Measurements from ENCODE around the gene SLC48A1.

The SLC48A1 gene

DNA sequence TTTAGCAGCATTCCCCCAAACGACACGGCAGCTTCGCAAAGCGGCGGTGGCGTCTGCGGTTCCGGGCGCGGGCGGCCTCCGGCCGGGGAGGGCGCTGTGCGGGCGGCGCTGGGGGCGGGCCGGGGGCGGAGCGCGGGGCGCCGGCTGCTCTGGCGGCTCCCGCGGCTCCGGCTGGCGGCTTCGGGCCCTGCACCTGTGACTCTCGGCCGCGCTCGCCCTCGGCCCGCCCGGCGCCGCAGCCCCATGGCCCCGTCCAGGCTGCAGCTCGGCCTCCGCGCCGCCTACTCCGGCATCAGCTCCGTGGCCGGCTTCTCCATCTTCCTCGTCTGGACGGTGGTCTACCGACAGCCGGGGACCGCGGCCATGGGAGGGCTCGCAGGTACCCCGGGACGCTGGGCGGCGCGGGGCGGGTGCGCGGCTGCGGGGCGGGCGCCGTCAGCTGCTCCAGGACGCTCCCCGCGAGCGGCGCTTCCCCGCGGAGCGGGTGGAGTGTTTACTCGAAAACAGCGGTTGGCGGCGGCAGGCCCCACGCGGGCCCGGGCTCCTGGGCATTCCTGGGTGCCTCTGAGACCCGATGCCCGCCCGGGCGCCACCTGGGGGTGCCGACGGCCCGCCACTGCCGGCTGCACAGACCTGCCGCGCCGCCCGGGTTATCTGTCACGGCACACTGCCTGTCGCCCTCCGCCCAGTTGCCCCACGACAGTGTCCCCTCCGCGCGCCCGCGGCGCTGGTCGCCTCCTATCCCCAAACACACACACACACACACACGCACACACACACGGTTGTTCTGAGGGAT lies at the start of gene SLC48A1:
Gene SLC48A1 (plus strand): TSS at position 177 of the 796 bp plus-strand sequence. CDS start 67 bp downstream, at position 244.
- peak; percentile 68 for DNase-seq

- DNase-seq: no peak
These were observed 47.8 kb upstream of the SLC48A1 start, which contains the start of gene ENDOU for GRCh38 chr12:47725091-47725772. Gene ENDOU, minus strand, starts transcription at chr12:47725490. Its CDS starts 77 bp downstream, at chr12:47725413.

DNA sequence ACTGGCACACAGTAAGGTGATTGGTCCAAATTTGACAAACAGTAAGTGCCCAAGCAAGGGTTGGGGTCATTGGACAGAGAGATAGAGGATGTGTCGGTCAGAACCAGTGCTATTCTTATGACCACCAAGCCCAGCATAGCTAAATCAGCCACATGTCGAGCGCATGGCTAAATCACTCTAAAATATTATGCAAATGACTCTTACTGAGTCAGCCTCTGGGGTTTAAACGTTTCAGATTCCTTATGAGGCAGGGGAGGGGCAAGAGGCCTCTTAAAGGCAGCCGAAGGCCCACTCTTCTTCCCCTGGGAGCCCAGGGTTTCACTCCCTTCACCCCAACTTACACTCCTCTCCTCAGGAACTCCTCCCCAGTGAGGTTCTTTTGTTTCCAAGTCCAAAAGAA lies 47.1 kb upstream of the SLC48A1 start:
- no peak for DNase-seq

DNA sequence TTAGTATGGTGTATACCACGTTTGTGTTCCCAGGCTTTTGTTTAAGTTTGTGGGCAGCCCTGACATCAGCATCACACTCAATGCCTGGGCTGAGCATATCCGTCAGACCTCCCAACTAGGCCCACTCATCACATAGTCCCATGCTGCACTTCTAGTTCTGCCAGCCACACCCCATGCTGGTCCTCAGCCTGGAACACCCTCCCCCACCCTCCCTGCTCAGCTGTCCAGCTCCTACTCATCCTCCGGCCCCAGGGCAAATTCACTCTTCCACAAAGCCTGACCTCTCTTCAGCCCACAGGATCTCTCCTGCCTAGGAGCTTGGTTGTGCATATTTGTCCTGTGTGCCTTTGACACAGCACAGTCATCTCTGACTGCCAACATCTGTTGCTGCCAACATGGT lies 43.8 kb upstream of the SLC48A1 start:
- DNase-seq: no peak

DNA sequence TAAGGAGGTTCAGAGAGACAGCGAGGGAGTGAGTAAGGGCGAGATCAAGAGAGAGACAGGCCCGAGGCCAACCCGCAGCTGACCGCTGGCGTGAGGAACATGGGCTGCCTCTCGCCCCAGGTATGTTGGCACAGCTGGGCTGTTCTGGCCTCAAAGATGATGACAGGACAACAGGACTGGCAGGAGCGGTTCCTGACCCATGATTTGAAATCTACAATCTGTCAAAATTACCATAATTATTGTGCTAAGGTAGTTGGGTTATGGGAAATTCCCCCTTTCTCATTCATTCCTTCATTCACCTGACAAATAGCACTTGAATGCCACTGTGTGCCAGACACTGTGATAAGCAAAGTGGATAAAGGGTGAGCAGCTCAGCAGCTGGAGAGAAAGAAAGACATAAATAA lies 42.7 kb upstream of the SLC48A1 start:
- no peak for DNase-seq

- DNase-seq: no peak
These were observed 41.3 kb upstream of the SLC48A1 start for GRCh38 chr12:47731723-47732122.

DNA sequence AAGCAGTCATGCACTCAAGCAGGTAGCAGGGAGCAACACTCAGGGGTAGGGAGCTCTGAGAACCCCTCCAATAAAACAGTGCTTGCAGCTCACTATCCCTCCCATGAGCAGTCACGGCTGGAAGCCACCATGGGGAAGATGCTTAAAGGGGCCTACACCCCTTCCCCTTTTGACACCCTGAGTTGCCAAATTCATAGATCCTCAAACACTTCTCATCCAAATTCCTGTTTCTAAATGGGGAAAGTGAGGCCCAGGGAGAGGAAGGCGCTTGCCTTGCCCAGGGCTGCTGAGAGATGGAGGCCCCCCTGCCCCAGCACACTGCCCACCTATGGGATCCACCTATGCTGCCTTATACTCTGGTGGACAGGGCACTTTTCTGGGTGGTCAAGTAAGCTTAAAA lies 40.5 kb upstream of the SLC48A1 start:
- DNase-seq: no peak

DNA sequence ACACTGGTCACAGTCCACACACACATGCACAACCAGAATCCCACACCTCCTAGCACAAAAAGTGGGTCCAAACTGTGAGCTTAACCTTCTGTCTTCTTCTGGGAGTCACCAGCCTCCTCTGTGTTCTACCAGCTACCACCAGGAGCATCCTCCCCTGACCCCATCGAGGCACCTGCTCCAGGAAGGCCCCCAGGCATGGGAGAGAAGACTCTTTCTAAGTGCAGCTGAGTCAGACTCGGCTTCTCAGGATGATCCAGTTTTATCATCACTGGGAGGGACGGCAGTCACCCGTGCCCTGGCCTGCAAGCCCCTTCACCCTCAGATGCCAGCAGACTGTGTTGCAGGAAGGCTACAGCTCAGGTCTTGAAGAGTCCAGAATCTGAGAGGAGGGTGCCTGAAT lies 39.9 kb upstream of the SLC48A1 start:
- DNase-seq: no peak

DNA sequence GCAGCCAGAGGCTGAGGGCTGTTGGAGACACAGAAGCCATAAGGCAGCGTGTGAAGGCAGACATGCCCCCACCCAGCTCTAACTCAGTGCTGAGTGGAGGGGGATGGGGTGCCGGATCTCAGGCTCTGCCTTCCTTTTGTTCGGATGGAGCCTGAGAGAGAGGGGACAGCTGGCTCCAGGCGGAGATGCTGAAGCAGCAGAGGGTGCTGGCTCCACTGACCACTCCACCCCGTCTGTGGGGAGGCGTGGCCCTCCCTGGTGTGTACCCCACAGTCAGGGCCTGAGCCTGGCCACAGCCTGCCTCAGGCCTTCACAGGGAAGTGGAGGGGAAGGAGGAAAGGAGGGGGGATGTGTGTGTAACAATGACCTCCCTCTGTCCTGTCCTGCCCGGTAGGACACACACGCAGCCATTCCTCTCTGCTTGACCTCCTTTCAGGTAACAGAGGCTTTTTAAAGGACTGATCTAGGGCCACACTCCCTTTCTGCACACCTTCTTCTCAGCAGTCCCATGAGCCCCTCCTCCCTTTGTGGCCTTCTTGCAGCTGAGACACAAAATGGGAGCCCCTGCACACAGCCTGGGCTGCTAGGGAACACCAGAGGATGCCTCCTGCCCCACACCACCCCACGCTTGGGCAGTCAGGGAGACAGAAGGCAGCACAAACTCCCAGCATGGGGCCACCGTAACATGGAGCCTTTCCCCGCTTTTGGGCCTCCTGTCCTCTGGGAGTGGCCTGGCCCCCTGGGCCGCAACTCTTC lies 38.1 kb upstream of the SLC48A1 start:
- DNase-seq: peak; percentile 52

DNA sequence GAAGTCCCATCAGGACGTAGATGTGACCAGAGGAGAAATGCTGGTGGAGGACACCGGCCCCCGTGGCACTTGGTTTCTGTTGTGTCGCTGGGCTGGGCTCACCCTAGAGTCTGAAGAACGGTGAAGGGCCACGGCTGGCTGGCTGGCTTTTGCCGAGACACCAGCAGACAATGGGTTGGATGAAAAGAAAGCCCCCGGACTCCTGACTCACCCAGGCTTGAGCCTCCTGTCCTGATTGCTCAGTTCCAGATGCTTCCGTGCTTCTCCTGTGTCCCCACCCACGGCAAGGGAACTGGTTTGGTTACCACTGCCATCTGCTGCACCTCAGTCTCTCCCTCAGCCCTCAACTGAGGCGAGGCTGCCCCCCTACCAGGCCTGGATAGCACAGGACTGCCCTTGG lies 37.4 kb upstream of the SLC48A1 start:
- no peak for DNase-seq

GRCh38 chr12:47736216-47736615 lies 36.8 kb upstream of the SLC48A1 start:
- DNase-seq: no peak

GRCh38 chr12:47736877-47737676 lies 36.0 kb upstream of the SLC48A1 start:
- DNase-seq: peak; percentile 82

DNA sequence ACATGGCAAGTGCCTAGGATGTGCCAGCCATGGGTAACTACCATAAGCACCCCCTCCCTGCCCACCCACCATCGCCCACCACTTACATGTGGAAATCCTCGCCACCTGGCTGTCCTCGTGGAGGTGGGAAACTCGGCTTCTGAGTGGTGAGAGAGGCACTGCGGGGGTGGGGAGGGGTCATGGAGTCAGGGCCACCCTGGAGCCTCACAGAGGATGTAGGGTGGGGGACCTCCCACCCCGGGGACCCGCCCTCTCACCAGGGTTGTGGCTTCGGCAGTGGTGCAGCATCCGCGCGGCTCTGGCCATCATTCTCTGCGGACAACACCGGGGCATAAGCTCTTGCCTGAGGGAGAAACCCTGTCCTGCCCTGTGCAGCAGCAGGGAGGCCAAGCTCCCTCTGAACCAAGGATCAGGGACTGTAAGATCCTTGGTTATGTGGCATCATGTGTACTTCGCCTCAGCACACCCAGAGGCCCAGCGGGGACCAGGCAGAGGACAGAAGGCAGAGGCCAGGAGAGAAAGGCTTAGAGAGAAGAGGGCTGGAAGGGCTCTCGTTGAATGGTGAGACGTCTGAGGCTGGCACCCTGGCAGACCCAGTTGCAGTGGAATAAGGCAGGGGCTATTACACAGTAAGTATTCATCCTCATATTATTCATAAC lies 35.0 kb upstream of the SLC48A1 start:
- no peak for DNase-seq

- no peak for DNase-seq
These were observed 33.7 kb upstream of the SLC48A1 start for GRCh38 chr12:47739297-47739696.

DNA sequence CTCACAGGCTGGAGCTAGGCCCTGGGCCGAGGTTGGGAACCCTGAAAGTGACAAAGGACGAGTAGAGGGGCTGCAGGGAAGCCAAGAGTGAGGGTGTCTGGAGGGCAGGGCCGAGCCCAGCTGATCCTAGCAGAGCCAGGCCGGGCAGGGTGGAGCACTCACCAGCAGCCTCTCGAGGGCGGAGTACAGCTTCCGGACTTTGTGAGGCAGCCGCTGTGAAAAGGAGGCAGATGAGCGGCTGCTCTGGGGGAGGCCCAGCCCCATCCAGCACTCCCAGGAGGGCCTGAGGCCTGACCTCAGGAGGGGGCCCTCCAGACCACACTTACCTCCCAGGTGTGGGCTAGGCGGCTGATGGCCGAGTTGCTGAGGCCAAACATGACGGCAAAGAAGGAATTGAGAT lies 33.1 kb upstream of the SLC48A1 start:
- no peak for DNase-seq

GRCh38 chr12:47740606-47741339 lies 32.3 kb upstream of the SLC48A1 start:
- no peak for DNase-seq

DNA sequence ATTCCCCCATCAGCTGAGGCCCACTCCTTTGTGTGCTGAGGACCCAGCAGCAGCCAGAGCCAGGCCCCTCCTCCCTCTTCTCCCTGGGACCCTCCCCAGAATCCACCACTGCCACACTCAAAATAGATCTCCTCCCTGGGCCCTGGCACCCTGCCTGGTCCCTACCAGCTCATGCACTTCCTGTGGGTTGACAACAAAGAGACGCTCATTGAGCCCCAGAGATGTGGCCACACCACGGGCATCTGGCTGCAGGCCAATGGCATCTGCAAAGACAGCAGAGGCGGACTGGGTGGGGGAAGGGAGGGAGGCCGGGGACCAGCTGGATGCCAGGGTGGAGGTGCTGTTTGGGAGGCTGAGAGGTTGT lies 31.7 kb upstream of the SLC48A1 start:
- peak; percentile 93 for DNase-seq

- DNase-seq: no peak
These were observed 30.7 kb upstream of the SLC48A1 start for GRCh38 chr12:47742253-47742825.

- no peak for DNase-seq
These were observed 29.7 kb upstream of the SLC48A1 start for GRCh38 chr12:47743311-47743860.

DNA sequence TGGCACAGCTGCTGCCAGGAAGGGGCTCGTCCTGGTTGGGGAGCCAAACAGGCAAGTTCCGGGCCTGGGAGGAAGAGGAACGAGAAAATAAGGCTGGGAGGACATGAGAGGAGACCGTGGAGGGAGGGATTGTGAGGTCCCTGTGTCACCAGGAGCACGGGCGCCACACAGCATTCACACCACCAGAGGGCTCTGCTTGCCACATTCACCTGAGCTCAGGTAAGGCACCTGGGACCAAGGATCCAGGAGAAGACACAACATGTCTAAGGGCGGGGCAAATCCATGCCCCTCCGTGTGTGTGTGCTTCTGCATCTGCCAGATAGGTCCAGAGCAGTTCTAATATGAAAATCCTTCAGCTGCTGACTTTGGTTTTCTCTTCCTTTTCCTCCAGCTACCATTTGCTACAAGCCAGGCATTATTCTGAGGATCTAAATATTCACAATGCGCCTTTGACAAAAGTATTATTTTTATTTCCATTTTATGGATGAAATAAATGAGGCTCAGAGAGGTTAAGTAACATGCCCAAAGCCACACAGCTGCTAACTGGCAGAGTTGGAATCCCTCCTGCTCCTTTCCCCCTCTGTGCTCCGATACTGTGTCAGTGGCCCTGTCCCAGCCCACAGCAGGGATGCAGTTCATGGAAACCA lies 28.9 kb upstream of the SLC48A1 start:
- DNase-seq: no peak

All from midbrain (tissue), 1 donor.